Esophagus mucosa (tissue), 1 donor: ENCODE data around the gene LRP8. TPM values are rescaled to one million over a fixed set of nuclear protein-coding genes. Genes with fewer than 3 reads are reported as not detected.

Source experiments
- ATAC-seq: fragments of 200-7000 bp; cut with Tn5 transposase; one replicate; pipeline ENCODE4 v1.9.1; 2020
- total RNA-seq: library from RNA; stranded (reverse); gene quantifications from one replicate; pipeline ENCODE4 v1.2.4, GENCODE V29; 2023
- donor health status: DM: yes; HTN: yes; CAD: no.

The LRP8 gene
- total RNA-seq, 1 donor from 2014 or later, result 21.0 TPM

DNA sequence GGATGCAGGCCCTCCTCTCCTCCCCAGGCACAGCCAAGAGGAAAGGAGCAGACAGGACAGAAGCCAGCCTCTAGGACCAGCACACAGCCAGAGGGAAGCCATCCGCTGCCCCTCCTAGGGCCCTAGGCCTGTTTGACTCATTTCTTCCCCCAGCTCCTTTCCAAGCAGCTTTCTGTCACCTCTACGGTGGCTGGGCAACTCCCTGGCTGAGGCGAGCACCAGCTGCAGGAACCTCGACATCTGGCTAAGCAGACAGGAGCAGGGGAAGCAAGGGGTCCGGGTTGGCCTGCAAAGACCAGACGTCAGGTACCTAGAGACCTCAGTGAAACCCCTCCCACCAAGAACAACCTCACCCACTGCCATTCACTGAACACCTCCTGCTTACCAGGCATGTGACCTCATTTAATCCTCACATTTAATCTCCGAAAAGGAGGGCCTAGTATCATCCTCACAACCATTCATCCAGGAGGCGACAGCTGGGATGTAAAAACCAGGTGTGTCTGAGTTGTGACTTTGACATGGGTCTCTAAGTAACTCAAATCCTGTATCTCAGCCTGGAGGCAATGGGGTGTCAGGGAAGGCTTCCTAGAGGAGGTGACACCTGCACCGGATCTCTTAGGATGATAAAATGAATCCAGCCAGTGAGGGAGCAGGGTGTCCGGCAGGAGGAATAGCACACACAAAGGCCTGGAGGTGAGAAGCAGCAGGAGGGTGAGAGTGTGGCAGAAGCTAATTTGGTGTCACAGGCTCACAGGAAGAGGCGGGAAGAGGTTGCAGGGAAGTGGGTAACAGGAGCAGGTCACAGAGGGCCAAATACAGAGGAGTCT lies 5.9 kb downstream of the LRP8 start:
- no peak for ATAC-seq

DNA sequence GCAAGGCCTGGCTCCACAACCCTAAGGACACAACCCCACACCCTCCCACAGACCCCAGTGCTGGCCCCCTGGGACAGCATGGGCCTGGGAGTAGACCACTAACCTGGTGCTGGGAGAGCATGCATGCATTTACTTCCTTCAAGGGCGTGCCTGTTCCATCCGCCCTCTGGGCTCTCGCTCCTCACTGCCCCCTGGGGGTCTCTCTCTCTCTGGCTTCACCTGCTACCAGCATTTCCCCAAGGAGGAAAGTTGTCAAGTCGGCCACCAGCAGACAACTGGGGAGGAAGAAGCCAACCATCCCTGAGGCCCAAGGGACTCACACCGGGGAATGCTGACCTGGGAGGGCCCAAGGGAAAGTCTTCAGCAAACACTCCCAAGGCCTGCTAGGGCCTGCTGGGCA lies 6.5 kb downstream of the LRP8 start:
- no peak for ATAC-seq

- no peak for ATAC-seq
Measured at GRCh38 chr1:53320646-53321045, 7.2 kb downstream of the LRP8 start.

DNA sequence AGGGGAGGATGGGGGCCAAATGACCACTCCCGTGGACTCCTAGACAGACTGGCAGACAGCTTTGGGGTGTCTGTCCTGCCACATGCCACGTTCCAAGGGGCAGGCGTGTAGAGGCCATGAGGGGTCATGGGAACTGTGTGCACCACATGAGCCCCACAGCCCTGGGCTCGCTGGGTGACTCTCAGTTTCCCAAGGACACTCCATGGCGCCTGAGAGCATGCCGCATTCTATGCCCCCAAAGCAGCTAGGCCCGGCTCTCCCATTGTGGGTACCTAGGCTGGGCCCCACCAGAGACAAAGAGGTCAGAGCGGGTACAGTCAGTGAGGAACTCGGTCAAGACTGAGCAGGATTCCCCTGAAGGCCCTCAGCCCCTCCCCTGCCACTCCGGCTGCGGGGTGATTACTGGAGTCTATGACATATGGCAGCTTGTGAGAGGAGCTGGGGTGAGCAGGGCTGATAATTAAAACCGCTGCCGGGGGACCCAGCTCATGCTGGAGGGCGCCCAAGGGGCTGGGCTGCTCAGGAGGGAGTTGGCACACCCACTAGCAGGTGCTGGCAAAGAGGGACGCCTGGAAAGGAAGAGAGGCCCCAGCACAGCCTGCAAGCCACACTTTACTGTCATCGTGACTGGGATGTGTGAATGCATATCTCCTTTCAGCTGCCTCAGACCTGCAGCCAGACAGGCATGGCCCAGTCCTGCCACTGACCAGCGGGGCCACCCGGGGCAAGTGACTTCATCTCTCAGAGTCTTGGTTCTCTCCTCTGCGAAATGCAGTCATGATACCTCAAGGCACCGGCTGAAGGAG lies 8.4 kb downstream of the LRP8 start:
- no peak for ATAC-seq

GRCh38 chr1:53317646-53318539 lies 10.0 kb downstream of the LRP8 start:
- ATAC-seq, result no peak

DNA sequence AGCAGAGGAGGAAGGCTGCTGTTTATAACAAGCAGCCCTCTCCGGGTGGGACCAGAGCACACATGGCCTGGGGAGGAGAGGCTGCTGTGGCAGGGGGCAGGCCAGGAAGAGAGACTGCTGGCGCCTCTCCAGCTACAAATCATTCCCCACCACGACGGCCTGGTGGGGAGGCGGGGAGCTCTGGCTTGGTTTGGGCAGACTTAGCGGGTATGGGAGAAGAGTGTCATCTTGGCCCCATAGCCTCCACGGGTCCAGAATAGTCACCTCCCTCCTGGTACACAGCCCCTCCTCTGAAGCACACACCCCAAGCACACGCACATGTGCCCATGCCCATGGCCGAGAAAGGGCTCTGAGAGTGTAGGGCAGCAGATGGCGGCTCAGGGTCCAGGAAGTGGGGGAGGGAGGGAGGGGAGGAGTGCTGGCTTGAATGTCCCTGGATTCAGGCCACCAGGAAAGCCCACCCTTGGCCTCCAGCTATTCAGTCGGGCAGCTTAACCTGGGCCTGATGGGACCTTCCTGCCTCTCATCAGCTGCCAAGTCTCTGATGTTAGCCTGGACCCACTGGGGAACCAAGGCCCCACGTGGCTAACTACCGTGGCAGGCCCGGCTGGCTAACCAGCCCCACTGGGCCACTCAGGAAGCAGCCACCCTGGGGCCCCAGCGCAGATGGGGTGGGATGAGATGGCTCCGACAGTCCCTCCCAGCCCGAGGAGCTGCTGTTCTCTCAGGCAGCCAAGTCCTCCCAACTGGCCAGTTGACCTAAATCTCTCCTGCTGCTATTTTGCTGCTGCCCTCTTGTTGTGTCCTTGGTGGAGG lies 10.9 kb downstream of the LRP8 start:
- no peak for ATAC-seq

- ATAC-seq, result no peak
Measured at GRCh38 chr1:53316424-53316765, 11.5 kb downstream of the LRP8 start.

- peak; percentile 13 for ATAC-seq
Measured at GRCh38 chr1:53315456-53316423, 12.1 kb downstream of the LRP8 start.

DNA sequence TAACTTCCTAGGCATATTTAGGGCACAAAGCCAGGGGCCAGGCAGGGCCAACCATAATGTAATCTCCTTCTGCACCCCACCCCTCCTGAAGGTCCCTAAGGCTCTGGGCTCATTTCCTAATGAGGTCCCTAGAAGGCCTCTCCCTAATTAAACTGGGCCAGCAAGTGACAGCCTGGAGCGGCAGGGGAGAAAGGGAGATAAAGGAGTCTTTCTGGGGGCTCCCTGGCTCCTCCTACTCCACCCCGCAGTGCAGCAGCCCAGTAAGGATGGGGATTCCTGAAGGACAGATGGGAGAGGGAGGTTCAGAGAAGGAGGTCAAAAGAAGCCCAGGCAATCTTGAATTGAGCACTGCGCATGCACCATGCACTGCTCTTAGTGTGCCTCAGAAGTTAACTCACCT lies 12.8 kb downstream of the LRP8 start:
- ATAC-seq, result no peak

- ATAC-seq, result no peak
Measured at GRCh38 chr1:53314606-53315005, 13.3 kb downstream of the LRP8 start.

- no peak for ATAC-seq
Measured at GRCh38 chr1:53314096-53314495, 13.8 kb downstream of the LRP8 start.

- no peak for ATAC-seq
Measured at GRCh38 chr1:53313556-53313955, 14.3 kb downstream of the LRP8 start.

GRCh38 chr1:53311702-53312305 lies 16.1 kb downstream of the LRP8 start:
- no peak for ATAC-seq

DNA sequence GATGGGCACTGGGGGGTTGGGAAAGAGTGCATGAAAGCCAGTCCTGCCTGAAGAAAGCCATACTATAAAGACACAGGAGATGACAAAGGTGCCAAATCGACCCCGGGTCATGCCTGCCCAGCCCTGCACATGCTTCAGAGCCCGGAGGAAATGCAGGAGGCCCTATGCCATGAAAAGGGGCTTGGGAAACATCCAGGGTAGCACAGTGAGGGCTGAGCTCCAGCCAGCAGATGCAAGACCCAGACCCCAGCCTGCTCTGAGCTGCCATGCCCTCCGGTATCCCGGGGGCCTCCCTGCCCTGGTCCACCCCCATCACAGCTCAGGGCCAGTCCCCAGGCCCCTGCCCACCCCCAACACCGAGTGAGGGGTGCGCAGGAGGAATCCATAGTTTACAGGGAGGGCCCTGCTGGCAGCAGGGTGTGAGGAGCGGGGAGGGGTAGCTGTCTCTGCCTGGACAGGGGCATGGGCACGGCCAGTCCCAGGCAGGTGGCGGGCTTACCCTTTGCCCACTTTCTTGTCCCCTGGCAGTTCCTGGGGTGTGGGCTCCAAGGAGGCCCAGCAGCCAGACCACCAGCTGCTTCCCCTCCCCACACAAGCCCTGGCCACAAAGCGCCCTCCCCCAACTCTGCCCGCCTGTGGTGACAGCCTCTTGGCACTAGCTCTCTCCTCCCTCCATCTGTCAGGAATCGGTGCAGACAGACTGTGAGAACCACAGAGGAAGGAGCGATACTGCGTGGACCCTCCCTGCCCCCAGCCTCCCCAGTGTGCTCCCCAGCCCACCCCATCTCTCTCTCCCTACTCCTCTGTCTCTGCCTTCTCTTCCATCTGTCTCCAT lies 16.8 kb downstream of the LRP8 start:
- ATAC-seq, result no peak

DNA sequence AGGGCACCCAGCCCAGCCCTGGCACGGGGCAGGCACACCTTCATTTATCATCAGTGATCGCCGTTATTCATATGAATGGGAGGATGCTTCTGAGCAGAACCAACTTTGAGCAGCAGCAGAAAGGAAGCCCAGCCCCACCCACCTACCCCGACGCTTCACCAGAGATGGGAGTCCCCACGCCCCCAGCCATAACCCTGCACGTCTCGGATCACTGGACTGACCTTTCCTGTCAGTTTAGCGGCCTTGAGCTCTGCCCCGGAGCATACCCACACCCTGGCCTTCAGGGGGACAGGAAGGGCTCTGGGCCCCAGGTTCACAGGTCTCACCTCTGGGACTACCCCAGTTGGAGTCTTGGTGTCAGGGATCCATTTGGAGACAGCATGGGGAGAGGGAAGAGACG lies 18.1 kb downstream of the LRP8 start:
- no peak for ATAC-seq

DNA sequence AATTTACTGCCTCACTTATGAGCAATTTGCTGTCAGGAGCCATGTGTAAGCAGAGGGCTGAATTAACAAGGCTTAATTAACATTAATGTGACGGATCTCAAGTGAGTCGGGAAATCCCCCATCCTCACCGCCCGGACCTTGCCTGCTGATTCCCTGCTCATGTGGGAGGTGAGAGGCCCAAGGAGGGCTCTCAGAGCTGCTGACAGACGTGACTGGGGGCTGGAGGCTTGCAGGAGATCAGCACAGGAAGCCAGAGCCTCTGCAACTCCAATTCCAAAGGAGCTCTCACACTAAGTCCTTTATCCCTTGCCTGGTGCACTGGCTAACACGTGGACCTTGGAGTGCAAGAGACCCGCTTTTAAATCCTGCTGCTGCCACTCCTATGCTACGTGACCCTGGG lies 19.4 kb downstream of the LRP8 start:
- no peak for ATAC-seq

DNA sequence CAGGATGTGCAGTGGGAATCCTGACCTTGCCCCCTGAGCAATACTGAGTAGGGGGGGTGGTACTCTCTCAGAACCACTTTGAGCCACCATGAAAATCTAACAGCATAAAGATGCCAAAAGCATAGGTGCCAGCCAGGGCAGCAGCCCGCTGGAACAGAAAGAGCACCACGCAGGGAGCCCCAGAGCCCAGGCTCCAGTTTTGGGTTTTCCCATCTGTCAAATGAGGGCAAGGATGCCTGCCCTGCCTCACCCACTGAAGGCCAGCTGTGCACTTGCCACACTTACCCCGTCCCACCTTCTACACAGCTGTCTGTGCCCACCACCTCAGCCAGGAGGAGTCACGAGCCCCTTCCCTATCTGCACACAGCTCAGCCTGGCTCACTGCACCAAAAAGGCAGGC lies 20.8 kb downstream of the LRP8 start:
- no peak for ATAC-seq

- peak; percentile 13 for ATAC-seq
Measured at GRCh38 chr1:53306168-53306567, 21.7 kb downstream of the LRP8 start.

GRCh38 chr1:53305650-53306049 lies 22.2 kb downstream of the LRP8 start:
- ATAC-seq, result peak; percentile 53

GRCh38 chr1:53304527-53304926 lies 23.3 kb downstream of the LRP8 start:
- no peak for ATAC-seq
